Suppressor macrophage treated with lipopolysaccharide for 4 hours (primary cell): ENCODE results near the gene AMH.
"Not testable (repeated sequence)": the region's sequence is repeated elsewhere in the genome, so short reads cannot be mapped to it uniquely, and the experiment has no call there.

Experiments
- DNase-seq: peaks from one replicate; pipeline ENCODE4 v3.0.0-alpha.2; 2020

Gene AMH

DNA sequence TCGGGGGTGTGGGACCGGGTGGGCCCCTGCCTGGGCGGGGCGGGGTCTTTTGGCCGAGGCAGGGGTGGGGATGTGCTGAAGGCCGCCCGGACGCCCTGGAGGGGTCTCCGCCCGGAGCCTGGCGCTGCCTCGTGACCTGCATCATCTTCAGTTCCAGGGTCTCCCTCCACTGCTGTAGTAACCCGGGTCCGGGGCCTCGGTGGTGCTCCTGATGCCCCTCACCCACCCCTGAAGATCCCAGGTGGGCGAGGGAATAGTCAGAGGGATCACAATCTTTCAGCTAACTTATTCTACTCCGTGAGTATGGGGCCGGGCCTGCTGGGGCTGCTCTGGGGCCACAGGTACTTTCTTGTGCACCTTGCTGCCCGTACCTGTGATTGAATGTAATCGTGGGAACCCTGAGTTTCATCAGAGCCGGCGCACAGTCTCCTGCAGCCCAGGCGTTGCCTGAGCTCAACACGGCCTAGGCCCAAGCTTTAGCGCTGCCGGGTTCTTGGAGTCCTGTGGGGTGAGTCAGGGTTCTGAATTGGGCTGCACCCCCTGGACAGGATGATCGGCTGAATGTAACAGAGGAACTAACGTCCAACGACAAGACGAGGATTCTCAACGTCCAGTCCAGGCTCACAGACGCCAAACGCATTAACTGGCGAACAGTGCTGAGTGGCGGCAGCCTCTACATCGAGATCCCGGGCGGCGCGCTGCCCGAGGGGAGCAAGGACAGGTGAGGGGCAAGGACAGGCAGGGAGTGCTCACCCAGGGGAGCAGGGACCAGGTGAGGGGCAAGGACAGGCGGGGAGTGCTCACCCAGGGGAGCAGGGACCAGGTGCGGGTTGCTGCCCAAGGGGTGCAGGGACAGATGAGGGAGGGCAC lies 22.3 kb downstream of the AMH start:
- DNase-seq, result peak; percentile 57

DNA sequence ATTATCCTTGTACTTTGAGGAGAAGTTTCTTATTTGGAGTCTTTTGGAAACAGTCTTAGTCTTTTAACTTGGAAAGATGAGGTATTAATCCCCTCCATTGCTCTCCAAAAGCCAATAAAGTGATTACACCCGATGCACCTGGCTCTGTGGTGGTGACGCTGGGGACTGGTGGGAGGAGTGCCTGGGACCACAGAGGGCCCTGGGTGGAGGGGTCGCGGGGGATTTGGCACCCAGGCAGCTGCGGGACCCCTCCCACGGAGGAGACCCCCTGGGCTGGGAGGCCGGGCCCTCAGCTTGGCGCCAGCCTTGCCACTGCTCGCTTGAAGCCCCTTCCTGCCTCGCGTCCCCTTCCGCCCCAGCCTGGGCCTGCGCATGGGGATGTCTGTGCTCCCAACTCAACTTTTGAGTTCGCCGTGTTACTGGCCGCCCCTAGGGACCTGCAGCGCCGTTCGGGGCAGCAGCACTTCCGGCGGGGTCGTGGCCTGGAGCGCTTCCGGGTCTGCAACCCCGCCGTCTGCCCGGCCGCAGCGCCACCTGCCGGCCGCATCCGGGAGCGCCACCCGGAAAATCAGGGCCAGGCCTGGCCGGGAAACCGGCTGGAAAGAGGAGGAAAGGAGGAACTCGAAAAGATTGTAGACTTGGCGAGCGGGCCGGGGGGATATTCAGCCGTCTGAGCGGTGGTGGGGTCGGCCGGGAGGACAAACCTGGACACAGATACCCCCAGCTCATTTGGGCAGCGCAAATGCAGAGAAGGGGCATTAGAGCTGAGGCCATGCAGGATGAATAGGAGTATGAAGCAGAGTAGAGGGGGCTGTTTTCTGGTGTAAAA lies 24.4 kb downstream of the AMH start:
- DNase-seq, result peak; percentile 86

GRCh38 chr19:2274185-2274711 lies 25.1 kb downstream of the AMH start:
- no peak for DNase-seq

GRCh38 chr19:2274931-2275535 lies 25.9 kb downstream of the AMH start:
- peak; percentile 79 for DNase-seq

GRCh38 chr19:2275588-2276428 lies 26.7 kb downstream of the AMH start:
- DNase-seq, result no peak

- no peak for DNase-seq
Measured at GRCh38 chr19:2276429-2276986, 27.4 kb downstream of the AMH start.

DNA sequence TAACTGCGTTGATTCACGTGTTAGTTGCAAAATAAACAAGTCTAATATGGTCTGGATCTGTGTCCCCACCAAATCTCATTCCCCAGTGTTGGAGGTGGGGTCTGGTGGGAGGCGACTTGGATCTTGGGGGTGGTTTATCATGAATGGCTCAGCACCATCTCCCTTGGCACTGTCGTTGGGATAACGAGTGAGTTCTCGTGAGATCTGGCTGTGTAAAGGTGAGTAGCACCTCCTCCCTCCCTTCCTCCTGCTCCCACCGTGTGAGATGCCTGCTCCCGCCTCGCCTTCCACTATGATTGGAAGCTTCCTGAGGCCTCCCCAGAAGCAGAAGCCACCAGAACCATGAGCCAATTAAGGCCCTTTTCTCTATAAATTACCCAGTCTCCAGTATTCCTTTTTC lies 28.0 kb downstream of the AMH start:
- DNase-seq, result no peak

DNA sequence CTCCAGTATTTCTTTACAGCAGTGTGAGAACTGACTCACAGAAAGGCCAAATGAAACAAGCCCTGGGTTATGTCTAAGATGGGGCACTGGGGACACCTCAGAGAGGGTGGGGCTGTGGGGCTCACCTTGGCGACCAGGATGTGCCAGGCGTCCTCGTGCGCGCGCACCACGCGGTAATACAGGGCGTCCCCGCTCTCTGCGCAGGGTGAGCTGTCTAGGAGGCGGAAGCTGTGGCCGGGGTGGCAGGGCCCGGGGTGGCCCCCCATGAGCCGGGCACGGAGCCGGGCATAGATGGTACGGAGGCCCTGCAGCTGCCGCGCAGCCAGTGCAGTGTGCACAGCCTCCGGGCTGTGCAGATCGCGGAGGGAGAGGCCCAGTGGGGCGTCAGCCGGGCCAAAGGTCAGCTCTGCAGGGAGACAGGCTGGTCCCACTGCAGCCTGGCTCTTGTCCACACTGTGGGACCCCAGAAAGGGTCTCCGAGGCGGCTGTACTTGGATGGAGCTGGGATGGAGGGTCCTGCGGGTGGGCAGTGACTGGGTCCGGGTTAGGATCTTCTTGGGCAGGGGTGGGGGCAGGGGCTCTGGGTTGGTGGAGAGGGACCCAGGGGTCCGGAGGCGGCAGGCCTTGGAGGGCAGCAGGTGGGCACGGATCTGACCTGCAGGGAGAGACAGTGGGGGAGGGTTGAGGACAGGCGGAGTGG lies 29.5 kb downstream of the AMH start:
- DNase-seq, result no peak

GRCh38 chr19:2280633-2281264 lies 31.6 kb downstream of the AMH start:
- no peak for DNase-seq

- DNase-seq, result not testable (repeated sequence)
Measured at GRCh38 chr19:2281265-2282061, 32.3 kb downstream of the AMH start.

DNA sequence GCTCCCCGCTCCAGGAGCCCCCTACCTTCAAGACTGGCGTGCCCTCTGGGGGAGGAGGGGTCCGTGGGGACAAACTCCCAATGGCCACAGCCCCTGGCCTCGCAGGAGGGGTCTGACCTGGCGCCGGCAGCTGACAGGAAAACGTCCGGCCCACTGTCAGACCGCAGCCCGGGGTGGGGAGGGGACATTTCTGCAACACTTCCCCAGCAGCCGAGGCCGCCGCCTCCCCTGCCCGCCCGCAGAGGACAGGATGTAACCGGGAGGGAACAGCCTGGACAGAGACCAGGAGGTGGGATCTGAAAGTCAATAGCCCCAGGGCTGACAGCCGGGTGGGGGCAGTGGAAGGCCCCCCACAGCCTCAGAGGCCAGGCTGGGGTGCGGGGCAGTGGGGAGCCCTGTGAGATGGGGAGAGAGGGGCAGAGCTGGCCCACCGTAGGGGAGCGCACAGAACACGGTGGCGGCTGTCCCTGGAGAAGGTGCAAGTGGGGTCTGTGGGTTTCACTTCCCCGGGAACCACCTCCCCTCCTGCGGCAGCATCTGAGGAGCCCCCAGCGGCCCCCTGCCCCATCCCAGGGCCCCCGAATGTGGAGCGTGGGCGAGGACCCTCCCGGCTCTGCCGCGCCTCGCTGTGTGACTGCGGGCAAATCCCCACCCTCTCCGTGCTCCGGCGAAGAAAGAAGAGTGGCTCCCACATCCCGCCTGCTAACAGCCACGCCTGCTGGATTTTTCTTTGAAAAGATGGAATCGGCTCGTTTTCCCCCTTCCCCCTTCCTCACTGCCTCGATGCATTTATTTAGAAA lies 33.1 kb downstream of the AMH start, which contains the start of gene PEAK3:
TSS of gene PEAK3 (minus strand) at position 114 of the 800 bp plus-strand sequence. CDS start 1,244 bp downstream, outside the sequence.
- DNase-seq, result peak; percentile 73

DNA sequence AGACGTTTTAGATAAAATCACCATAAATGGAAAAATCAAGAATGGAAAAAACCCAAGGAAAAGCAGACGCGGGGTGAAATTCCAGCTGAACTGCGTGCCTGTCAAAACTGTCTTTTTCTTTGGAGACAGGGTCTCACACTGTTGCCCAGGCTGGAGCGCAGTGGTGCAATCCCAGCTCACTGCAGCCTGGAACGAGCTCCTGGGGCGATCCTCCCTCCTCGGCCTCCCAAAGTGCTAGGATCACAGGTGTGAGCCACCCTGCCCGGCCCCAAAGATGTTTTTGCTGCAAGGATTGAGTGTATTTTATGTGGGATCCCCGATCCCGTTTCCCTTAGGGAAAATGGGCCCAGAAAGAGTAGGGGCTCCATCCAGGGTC lies 33.7 kb downstream of the AMH start:
- no peak for DNase-seq

GRCh38 chr19:2283835-2284507 lies 34.8 kb downstream of the AMH start:
- no peak for DNase-seq

DNA sequence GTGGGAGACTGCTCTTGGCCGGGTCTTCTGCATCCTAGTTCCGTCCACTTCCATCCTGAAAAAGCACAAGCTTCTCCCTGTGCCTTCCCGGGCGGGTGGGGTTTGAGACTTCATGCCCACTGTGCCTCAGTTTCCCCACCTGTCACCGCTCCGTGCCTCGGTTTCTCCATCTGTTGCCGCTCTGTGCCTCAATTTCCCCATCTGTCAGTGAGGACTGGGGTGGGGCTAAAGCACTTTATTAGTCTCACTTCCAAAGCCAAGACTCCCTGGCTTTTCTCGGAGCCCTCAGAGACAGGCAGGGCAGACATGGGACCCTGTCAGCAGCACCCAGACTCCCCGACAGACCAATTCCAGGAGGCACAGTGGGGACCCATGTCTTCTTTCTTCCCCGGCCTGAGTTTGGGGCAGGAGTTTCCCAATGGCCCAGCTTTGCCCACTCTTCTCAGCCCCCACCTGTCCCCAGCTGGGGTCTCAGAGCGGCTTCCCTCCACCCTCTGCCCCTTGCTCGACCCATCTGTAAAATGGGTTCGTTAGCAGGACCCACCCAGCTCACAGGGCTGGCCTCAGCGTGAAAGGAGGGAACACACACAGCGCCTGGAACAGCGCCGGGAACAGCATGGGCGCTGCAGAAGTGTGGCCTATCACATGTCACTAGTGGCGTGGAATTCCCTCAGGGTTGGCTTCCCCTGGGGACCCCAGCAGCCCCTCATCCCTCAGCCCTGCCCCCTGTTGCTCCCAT lies 37.4 kb downstream of the AMH start:
- no peak for DNase-seq

GRCh38 chr19:2287585-2288337 lies 38.6 kb downstream of the AMH start:
- DNase-seq, result no peak

GRCh38 chr19:2288338-2288817 lies 39.3 kb downstream of the AMH start:
- no peak for DNase-seq
